HepG2 (cell line): ENCODE data around the gene NCOA7. TPM values are rescaled to one million over a fixed set of nuclear protein-coding genes. Genes with fewer than 3 reads are reported as not detected.

Experiments
- CCDC6 ChIP-seq: sonication (generic); formaldehyde crosslinking; IDR thresholded peaks from 2 replicates; pipeline ENCODE4 v1.8.1; 2022; ENCODE audit warnings: mild to moderate bottlenecking, missing genetic modification reagents, moderate library complexity
- EHMT2 ChIP-seq: fragments of 200-600 bp; sonication (generic); IDR thresholded peaks from 2 replicates; pipeline ENCODE4 v1.7.0; 2017; ENCODE audit warnings: antibody characterized with exemption, low read depth, low read length, borderline replicate concordance
- FOXP1 ChIP-seq, 2 experiments: fragments of 450-650 bp in 1 of 2; IDR thresholded peaks; 2 replicates each; pipeline ENCODE4 v1.6.1; 2017 to 2018; ENCODE audit warnings: antibody characterized with exemption in 1 of 2
- HNRNPLL ChIP-seq: fragments of 200-400 bp; formaldehyde crosslinking; IDR thresholded peaks from 2 replicates; pipeline ENCODE4 v1.6.1; 2017; ENCODE audit warnings: mild to moderate bottlenecking, low read depth, low read length; ENCODE audit not compliant: poor library complexity, severe bottlenecking
- ISX ChIP-seq: sonication (generic); formaldehyde crosslinking; conservative IDR thresholded peaks from 2 replicates; pipeline ENCODE4 v1.5.0; 2020; ENCODE audit warnings: missing genetic modification reagents
- JUN ChIP-seq: sonication (generic); formaldehyde crosslinking; IDR thresholded peaks from 2 replicates; pipeline ENCODE4 v1.4.0; 2020; ENCODE audit warnings: mild to moderate bottlenecking, missing genetic modification reagents
- KLF11 ChIP-seq: IDR thresholded peaks from 2 replicates; pipeline ENCODE4 v1.6.1; 2016; ENCODE audit warnings: missing compliant biosample characterization
- KLF13 ChIP-seq: sonication (generic); formaldehyde crosslinking; IDR thresholded peaks from 2 replicates; pipeline ENCODE4 v1.4.0; 2020; ENCODE audit warnings: mild to moderate bottlenecking, missing genetic modification reagents
- KLF15 ChIP-seq: sonication (generic); formaldehyde crosslinking; IDR thresholded peaks from 2 replicates; pipeline ENCODE4 v1.8.1; 2023; ENCODE audit warnings: borderline replicate concordance, mild to moderate bottlenecking, inconsistent platforms, missing genetic modification reagents, mixed read lengths
- MEIS2 ChIP-seq: sonication (generic); formaldehyde crosslinking; IDR thresholded peaks from 2 replicates; pipeline ENCODE4 v1.9.0; 2021; ENCODE audit warnings: mild to moderate bottlenecking, missing genetic modification reagents
- MTA1 ChIP-seq: sonication (generic); formaldehyde crosslinking; IDR thresholded peaks from 2 replicates; pipeline ENCODE4 v1.4.0; 2020; ENCODE audit warnings: missing genetic modification reagents, mild to moderate bottlenecking, borderline replicate concordance
- NFKB2 ChIP-seq: sonication (generic); formaldehyde crosslinking; IDR thresholded peaks from 2 replicates; pipeline ENCODE4 v1.4.0; 2020; ENCODE audit warnings: missing genetic modification reagents, borderline replicate concordance
- RBAK ChIP-seq: sonication (generic); formaldehyde crosslinking; IDR thresholded peaks from 2 replicates; pipeline ENCODE4 v1.5.1; 2020; ENCODE audit warnings: mild to moderate bottlenecking, missing genetic modification reagents
- RELA ChIP-seq: sonication (generic); formaldehyde crosslinking; IDR thresholded peaks from 2 replicates; pipeline ENCODE4 v1.4.0; 2020; ENCODE audit warnings: missing genetic modification reagents
- RFX1 ChIP-seq: fragments of 450-650 bp; IDR thresholded peaks from 2 replicates; pipeline ENCODE4 v1.6.1; 2017
- SIN3B ChIP-seq: fragments of 150-350 bp; IDR thresholded peaks from 2 replicates; pipeline ENCODE4 v1.6.1; 2014; ENCODE audit warnings: low read length
- SOX13 ChIP-seq, 3 experiments: fragments of 450-650 bp in 1 of 3; sonication (generic) in 1 of 3; formaldehyde crosslinking in 1 of 3; IDR thresholded peaks in 2 of 3; conservative IDR thresholded peaks in 1 of 3; 2 replicates each; pipeline versions ENCODE4 v1.5.0 to v1.6.1; 2016 to 2020; ENCODE audit warnings: antibody characterized with exemption in 1 of 3, mild to moderate bottlenecking in 1 of 3, missing compliant biosample characterization in 1 of 3, missing genetic modification reagents in 1 of 3, moderate library complexity in 1 of 3
- STAT5B ChIP-seq: sonication (generic); formaldehyde crosslinking; IDR thresholded peaks from 2 replicates; pipeline ENCODE4 v1.4.0; 2020; ENCODE audit warnings: missing genetic modification reagents
- TRIM24 ChIP-seq: sonication (generic); formaldehyde crosslinking; IDR thresholded peaks from 2 replicates; pipeline ENCODE4 v1.8.0; 2022; ENCODE audit warnings: mild to moderate bottlenecking, missing genetic modification reagents
- ZBTB14 ChIP-seq: sonication (generic); formaldehyde crosslinking; IDR thresholded peaks from 2 replicates; pipeline ENCODE4 v1.4.0; 2020; ENCODE audit warnings: missing genetic modification reagents
- ZMAT3 ChIP-seq: sonication (generic); formaldehyde crosslinking; conservative IDR thresholded peaks from 2 replicates; pipeline ENCODE4 v1.7.0; 2021; ENCODE audit warnings: missing genetic modification reagents
- ZNF205 ChIP-seq: IDR thresholded peaks from 2 replicates; pipeline ENCODE4 v1.6.1; 2018; ENCODE audit warnings: missing biosample characterization, missing genetic modification reagents
- ZNF24 ChIP-seq: fragments of 450-650 bp; IDR thresholded peaks from 2 replicates; pipeline ENCODE4 v1.6.1; 2017; ENCODE audit warnings: antibody characterized with exemption, mild to moderate bottlenecking
- ZNF276 ChIP-seq: sonication (generic); formaldehyde crosslinking; IDR thresholded peaks from 2 replicates; pipeline ENCODE4 v1.4.0; 2020; ENCODE audit warnings: mild to moderate bottlenecking, low read depth, missing genetic modification reagents
- ZNF33B ChIP-seq: sonication (generic); formaldehyde crosslinking; IDR thresholded peaks from 2 replicates; pipeline ENCODE4 v1.5.1; 2020; ENCODE audit warnings: mild to moderate bottlenecking, missing genetic modification reagents
- ZNF430 ChIP-seq: sonication (generic); formaldehyde crosslinking; IDR thresholded peaks from 2 replicates; pipeline ENCODE4 v1.9.0; 2021; ENCODE audit warnings: mild to moderate bottlenecking, missing genetic modification reagents
- ZNF44 ChIP-seq: sonication (generic); formaldehyde crosslinking; IDR thresholded peaks from 2 replicates; pipeline ENCODE4 v1.5.1; 2020; ENCODE audit warnings: mild to moderate bottlenecking, missing genetic modification reagents
- ZNF589 ChIP-seq: sonication (generic); formaldehyde crosslinking; conservative IDR thresholded peaks from 2 replicates; pipeline ENCODE4 v1.8.0; 2022; ENCODE audit warnings: mild to moderate bottlenecking, moderate library complexity, missing genetic modification reagents
- polyA plus RNA-seq, 8 experiments: library from polyadenylated mRNA; depleted of rRNA in 3 of 8; stranded (reverse) in 7 of 8; unstranded in 1 of 8; fragments of >200 nt; fragmentation: Illumina TruSeq in 4 of 8; extraction: Trizol in 4 of 8; gene quantifications; 2 replicates each; pipeline versions ENCODE4 v1.2.1 to v1.2.3, GENCODE V29; 2011 to 2016; ENCODE audit warnings: low read depth in 4 of 8, missing spikeins in 1 of 8, mixed read lengths in 1 of 8; ENCODE audit not compliant: insufficient read depth in 1 of 8
- total RNA-seq, 5 experiments: library from RNA; depleted of rRNA; stranded (reverse); fragments of >200 nt; fragmentation: Illumina TruSeq; extraction: Trizol; gene quantifications; 2 replicates each; pipeline ENCODE4 v1.2.3, GENCODE V29; 2016; ENCODE audit warnings: low read depth in 1 of 5

The NCOA7 gene
- total and polyA plus RNA-seq, 2 of the 13 experiments (the other 11 are each of a cell fraction or from before 2014, with no cell fraction given) = 13.6 to 20.8 TPM

- TF ChIP-seq ZNF24 (no peak), ISX (no peak), ZNF205 (CRISPR knock-in tag) (no peak), ZNF44 (no peak), ZNF430 (no peak), JUN (CRISPR knock-in tag) (no peak), FOXP1 (IDR thresholded peaks at IDR 0.05) (no peak), FOXP1 (CRISPR knock-in tag; IDR thresholded peaks at IDR 0.05) (no peak), NFKB2 (CRISPR knock-in tag) (no peak), KLF13 (CRISPR knock-in tag) (no peak), KLF11 (CRISPR knock-in tag) (no peak; the same call in 1 of the 2 replicates), ZBTB14 (CRISPR knock-in tag) (no peak), HNRNPLL (no peak), ZNF33B (CRISPR knock-in tag) (no peak), MTA1 (CRISPR knock-in tag) (no peak), ZMAT3 (CRISPR knock-in tag) (no peak), ZNF276 (CRISPR knock-in tag) (no peak), SIN3B (no peak), CCDC6 (CRISPR knock-in tag) (no peak), KLF15 (CRISPR knock-in tag) (peak; percentile 13; the same call in 1 of the 2 replicates), STAT5B (no peak), ZNF589 (no peak), MEIS2 (no peak), TRIM24 (CRISPR knock-in tag) (no peak), RELA (CRISPR knock-in tag) (no peak), SOX13 (IDR thresholded peaks at IDR 0.05) (0 out of 2 replicates have a peak, but pooled peaks have one; percentile 36), SOX13 (CRISPR knock-in tag; conservative IDR thresholded peaks at IDR 0.05 in 1 of 2, IDR thresholded peaks at IDR 0.05 in 1 of 2) (no peak), EHMT2 (0 out of 2 replicates have a peak, but pooled peaks have one; percentile 52), RFX1 (no peak), RBAK (CRISPR knock-in tag) (no peak)
Measured at GRCh38 chr6:125748406-125749172, 42.2 kb upstream of the NCOA7 start (continued).
